Measurements from ENCODE around the gene ADGRV1.
"Not testable (repeated sequence)": the region's sequence is repeated elsewhere in the genome, so short reads cannot be mapped to it uniquely, and the experiment has no call there.

ADGRV1 gene

DNA sequence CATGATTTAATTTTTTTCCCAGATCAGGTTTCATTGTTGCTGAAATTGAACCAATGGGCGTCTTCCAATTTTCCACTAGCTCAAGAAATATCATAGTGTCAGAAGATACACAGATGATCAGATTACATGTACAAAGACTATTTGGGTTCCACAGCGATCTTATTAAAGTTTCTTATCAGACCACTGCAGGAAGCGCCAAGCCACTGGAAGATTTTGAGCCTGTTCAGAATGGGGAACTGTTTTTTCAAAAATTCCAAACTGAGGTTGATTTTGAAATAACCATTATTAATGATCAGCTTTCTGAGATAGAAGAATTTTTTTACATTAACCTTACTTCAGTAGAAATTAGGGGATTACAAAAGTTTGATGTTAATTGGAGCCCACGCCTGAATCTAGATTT is 251.6 kb downstream of the ADGRV1 start:
- no peaks in the 10 kb centered on the region for H3K9me3 Mint-ChIP-seq
- TF ChIP-seq, protein P1, sequence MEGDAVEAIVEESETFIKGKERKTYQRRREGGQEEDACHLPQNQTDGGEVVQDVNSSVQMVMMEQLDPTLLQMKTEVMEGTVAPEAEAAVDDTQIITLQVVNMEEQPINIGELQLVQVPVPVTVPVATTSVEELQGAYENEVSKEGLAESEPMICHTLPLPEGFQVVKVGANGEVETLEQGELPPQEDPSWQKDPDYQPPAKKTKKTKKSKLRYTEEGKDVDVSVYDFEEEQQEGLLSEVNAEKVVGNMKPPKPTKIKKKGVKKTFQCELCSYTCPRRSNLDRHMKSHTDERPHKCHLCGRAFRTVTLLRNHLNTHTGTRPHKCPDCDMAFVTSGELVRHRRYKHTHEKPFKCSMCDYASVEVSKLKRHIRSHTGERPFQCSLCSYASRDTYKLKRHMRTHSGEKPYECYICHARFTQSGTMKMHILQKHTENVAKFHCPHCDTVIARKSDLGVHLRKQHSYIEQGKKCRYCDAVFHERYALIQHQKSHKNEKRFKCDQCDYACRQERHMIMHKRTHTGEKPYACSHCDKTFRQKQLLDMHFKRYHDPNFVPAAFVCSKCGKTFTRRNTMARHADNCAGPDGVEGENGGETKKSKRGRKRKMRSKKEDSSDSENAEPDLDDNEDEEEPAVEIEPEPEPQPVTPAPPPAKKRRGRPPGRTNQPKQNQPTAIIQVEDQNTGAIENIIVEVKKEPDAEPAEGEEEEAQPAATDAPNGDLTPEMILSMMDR (IDR thresholded peaks at IDR 0.05; ENCODE audit: unreplicated experiment in 3 of 3), result no peak
- peaks cover 16% of the 10 kb centered on the region for H3K36me3 Mint-ChIP-seq (ENCODE audit: low read depth)
- peak overlapping the region in 1 of 3 experiments; percentile 53 for H3K27ac Mint-ChIP-seq
- no peak overlapping the region for H3K4me3 Mint-ChIP-seq
- H3K4me1 Mint-ChIP-seq, result peaks cover 23% of the 10 kb centered on the region
- no peaks in the 10 kb centered on the region for H3K27me3 Mint-ChIP-seq (ENCODE audit: low read depth)

DNA sequence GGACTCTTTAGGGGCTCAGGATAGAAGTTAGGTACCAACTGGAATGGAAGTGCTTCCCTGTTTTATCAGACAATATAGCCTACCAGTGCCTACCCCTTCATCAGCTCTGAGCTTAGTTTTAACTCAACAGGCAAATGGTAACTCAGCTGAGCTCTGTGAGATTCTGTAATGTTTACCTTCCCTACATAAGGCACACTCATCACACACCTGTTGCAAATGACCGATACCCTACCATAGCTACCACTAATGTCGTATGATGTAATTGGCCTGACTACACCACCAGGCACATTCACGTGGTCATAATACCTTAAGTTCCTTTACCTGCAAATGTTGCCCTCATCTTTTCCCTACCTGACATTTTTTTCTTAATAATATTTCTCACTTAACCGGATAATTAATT is 254.8 kb downstream of the ADGRV1 start:
- Mint-ChIP-seq H3K36me3 (ENCODE audit: low read depth) (peaks cover 21% of the 10 kb centered on the region), H3K27me3 (ENCODE audit: low read depth) (no peaks in the 10 kb centered on the region), H3K4me3 (no peak overlapping the region), H3K4me1 (peaks cover 15% of the 10 kb centered on the region), H3K27ac (no peak overlapping the region), H3K9me3 (no peaks in the 10 kb centered on the region)
- TF ChIP-seq, protein P1 (IDR thresholded peaks at IDR 0.05; ENCODE audit: unreplicated experiment in 3 of 3), result no peak

DNA sequence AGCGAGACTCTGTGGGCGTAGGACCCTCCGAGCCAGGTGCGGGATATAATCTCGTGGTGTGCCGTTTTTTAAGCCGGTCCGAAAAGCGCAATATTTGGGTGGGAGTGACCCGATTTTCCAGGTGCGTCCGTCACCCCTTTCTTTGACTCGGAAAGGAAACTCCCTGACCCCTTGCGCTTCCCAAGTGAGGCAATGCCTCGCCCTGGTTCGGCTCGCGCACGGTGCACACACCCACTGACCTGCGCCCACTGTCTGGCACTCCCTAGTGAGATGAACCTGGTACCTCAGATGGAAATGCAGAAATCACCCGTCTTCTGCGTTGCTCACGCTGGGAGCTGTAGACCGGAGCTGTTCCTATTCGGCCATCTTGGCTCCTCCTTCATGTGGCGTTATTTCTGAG is 263.5 kb downstream of the ADGRV1 start:
- not testable (repeated sequence) for H3K27ac Mint-ChIP-seq; H3K4me3 Mint-ChIP-seq; H3K27me3 Mint-ChIP-seq (ENCODE audit: low read depth); H3K9me3 Mint-ChIP-seq; H3K4me1 Mint-ChIP-seq
- H3K36me3 Mint-ChIP-seq (ENCODE audit: low read depth), result peaks cover 11% of the 10 kb centered on the region

DNA sequence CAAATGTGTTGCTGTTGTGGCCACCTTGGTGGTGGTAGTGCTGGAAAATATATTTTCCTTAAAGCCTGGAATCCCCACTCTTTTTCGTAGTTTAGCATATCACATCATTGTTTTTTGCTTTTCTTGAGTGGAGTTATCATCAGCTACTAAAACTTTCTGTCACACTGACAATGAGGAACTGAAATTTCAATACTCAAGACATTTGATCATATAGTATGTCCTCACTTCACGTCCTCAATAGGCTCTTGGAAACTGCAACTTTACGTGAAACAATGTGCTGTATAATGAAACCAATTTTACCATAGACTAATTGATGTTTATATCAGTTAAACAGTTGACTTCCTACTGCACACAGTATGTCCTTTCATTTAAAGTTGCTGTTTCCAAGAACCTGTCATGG is 265.8 kb downstream of the ADGRV1 start:
- H3K4me3 Mint-ChIP-seq, result no peak overlapping the region
- no peaks in the 10 kb centered on the region for H3K27me3 Mint-ChIP-seq (ENCODE audit: low read depth)
- H3K4me1 Mint-ChIP-seq, result peaks cover 4% of the 10 kb centered on the region
- H3K27ac Mint-ChIP-seq, result no peak overlapping the region
- peaks cover 8% of the 10 kb centered on the region for H3K9me3 Mint-ChIP-seq
- TF ChIP-seq, protein P1 (IDR thresholded peaks at IDR 0.05; ENCODE audit: unreplicated experiment in 3 of 3), result no peak
- H3K36me3 Mint-ChIP-seq (ENCODE audit: low read depth), result peaks cover 11% of the 10 kb centered on the region

DNA sequence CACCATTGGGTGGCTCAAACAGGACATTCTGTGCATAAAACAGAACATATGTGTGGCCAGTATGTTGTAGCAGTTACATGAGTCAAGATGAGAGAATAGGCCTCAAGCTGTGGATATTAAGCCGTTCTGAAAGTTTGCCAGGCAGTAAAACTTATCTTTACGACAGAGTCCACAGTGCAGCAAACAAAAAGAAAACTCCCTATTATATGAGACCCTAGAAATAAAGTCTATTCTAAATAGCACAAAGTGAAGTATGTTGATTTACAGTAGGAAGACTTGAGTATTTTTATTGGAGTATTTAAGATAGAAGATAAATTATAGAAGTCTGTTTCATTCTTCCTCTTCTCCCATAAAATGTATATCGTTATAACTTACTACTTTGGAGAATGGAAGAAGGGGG is 271.5 kb downstream of the ADGRV1 start:
- H3K27ac Mint-ChIP-seq, result peak overlapping the region; percentile 79 to 93 (median 89)
- H3K4me1 Mint-ChIP-seq, result peaks cover 15% of the 10 kb centered on the region
- H3K36me3 Mint-ChIP-seq (ENCODE audit: low read depth), result peaks cover 25% of the 10 kb centered on the region
- TF ChIP-seq, protein P1 (IDR thresholded peaks at IDR 0.05; ENCODE audit: unreplicated experiment in 3 of 3), result no peak
- no peak overlapping the region for H3K4me3 Mint-ChIP-seq
- no peaks in the 10 kb centered on the region for H3K27me3 Mint-ChIP-seq (ENCODE audit: low read depth)
- peaks cover 3% of the 10 kb centered on the region for H3K9me3 Mint-ChIP-seq

DNA sequence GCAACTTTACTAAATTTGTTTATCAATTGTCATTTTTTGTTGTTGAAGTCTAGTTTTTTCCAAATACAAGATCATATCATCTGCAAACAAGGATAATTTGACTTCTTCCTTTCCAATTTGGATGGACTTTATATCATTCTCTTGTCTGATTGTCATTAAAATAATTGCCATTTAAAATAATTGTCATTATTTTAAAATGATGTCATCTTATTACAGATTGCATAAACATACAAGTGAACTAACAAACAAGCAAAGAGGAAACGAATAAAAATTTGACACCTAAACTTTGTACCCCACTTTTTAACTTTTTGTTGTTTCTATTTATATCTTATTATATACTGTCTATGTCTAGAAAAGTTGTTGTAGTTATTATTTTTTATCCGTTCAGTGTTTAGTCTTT is 275.2 kb downstream of the ADGRV1 start:
- peaks cover 5% of the 10 kb centered on the region for H3K9me3 Mint-ChIP-seq
- H3K27ac Mint-ChIP-seq, result no peak overlapping the region
- TF ChIP-seq, protein P1 (IDR thresholded peaks at IDR 0.05; ENCODE audit: unreplicated experiment in 3 of 3), result no peak
- no peak overlapping the region for H3K4me3 Mint-ChIP-seq
- H3K36me3 Mint-ChIP-seq (ENCODE audit: low read depth), result peaks cover 25% of the 10 kb centered on the region
- no peaks in the 10 kb centered on the region for H3K27me3 Mint-ChIP-seq (ENCODE audit: low read depth)
- H3K4me1 Mint-ChIP-seq, result peaks cover 15% of the 10 kb centered on the region
